K562 (cell line): ENCODE measurements around the gene HOXD13. TPM values are rescaled to one million over a fixed set of nuclear protein-coding genes. Genes with fewer than 3 reads are reported as not detected.

Experiments used
- ATF6 ChIP-seq: sonication (generic); formaldehyde crosslinking; IDR thresholded peaks from 2 replicates; pipeline ENCODE4 v1.4.0; 2020; ENCODE audit warnings: mild to moderate bottlenecking, missing genetic modification reagents
- BMI1 ChIP-seq: fragments of 150-350 bp; IDR thresholded peaks from 2 replicates; pipeline ENCODE4 v1.6.1; 2014; ENCODE audit warnings: low read length
- CBFB ChIP-seq: sonication (generic); formaldehyde crosslinking; IDR thresholded peaks from 2 replicates; pipeline ENCODE4 v1.4.0; 2020; ENCODE audit warnings: mild to moderate bottlenecking, missing genetic modification reagents
- CBX8 ChIP-seq: fragments of 200-600 bp; sonication (generic); IDR thresholded peaks from 2 replicates; pipeline ENCODE4 v1.6.1; 2012; ENCODE audit warnings: borderline replicate concordance, mixed run types, low read depth, mild to moderate bottlenecking, moderate library complexity, mixed read lengths, low read length, control low read depth, inconsistent platforms; ENCODE audit not compliant: poor library complexity, severe bottlenecking; ENCODE audit errors: extremely low read depth
- CREB1 ChIP-seq, 2 experiments: sonication (generic) in 1 of 2; formaldehyde crosslinking in 1 of 2; IDR thresholded peaks; 2 replicates each; pipeline versions ENCODE4 v1.6.1 to v1.8.0; 2012 to 2022; ENCODE audit warnings: inconsistent platforms in 1 of 2, mild to moderate bottlenecking in 1 of 2, missing genetic modification reagents in 1 of 2, moderate library complexity in 1 of 2
- CREB3 ChIP-seq: fragments of 450-650 bp; conservative IDR thresholded peaks from 2 replicates; pipeline ENCODE4 v1.6.1; 2016; ENCODE audit warnings: missing genetic modification characterization, low read depth, mild to moderate bottlenecking, missing compliant biosample characterization, moderate library complexity
- FOXK1 ChIP-seq: sonication (generic); formaldehyde crosslinking; IDR thresholded peaks from 2 replicates; pipeline ENCODE4 v1.8.0; 2022; ENCODE audit warnings: missing genetic modification reagents, mild to moderate bottlenecking, borderline replicate concordance
- MBD2 ChIP-seq: sonication (generic); IDR thresholded peaks from 2 replicates; pipeline ENCODE4 v1.6.1; 2016; ENCODE audit warnings: low read depth, borderline replicate concordance
- POU5F1 ChIP-seq: fragments of 150-350 bp; IDR thresholded peaks from 2 replicates; pipeline ENCODE4 v1.6.1; 2014; ENCODE audit warnings: borderline replicate concordance, low read length, low read depth, mild to moderate bottlenecking; ENCODE audit not compliant: partially characterized antibody
- RBM25 ChIP-seq: fragments of 200-400 bp; formaldehyde crosslinking; IDR thresholded peaks from 2 replicates; pipeline ENCODE4 v1.6.1; 2018; ENCODE audit warnings: low read length, low read depth, moderate library complexity; ENCODE audit not compliant: severe bottlenecking
- ZHX1 ChIP-seq: fragments of 150-350 bp; conservative IDR thresholded peaks from 2 replicates; pipeline ENCODE4 v1.6.1; 2014; ENCODE audit warnings: low read length
- ZNF609 ChIP-seq: sonication (generic); formaldehyde crosslinking; IDR thresholded peaks from 2 replicates; pipeline ENCODE4 v1.8.1; 2023; ENCODE audit warnings: missing genetic modification reagents, mild to moderate bottlenecking, borderline replicate concordance
- polyA plus RNA-seq, 8 experiments: library from polyadenylated mRNA; depleted of rRNA in 4 of 8; stranded (reverse) in 5 of 8; unstranded in 3 of 8; fragments of >200 nt; fragmentation: Nextera tagmentation in 2 of 8; fragmentation: Illumina TruSeq in 1 of 8; extraction: Ambion mirVana in 2 of 8; extraction: Trizol in 1 of 8; gene quantifications; 2 replicates each; pipeline versions ENCODE4 v1.2.1 to v1.2.3, GENCODE V29; 2011 to 2014; ENCODE audit warnings: inconsistent platforms in 1 of 8, missing spikeins in 1 of 8
- total RNA-seq, 7 experiments: library from RNA; depleted of rRNA in 6 of 7; stranded (reverse); fragments of >200 nt in 6 of 7; fragmentation: Illumina TruSeq in 2 of 7; extraction: Trizol in 2 of 7; gene quantifications; 2 replicates each; pipeline versions ENCODE4 v1.2.1 to v1.2.3, GENCODE V29; 2011 to 2021; ENCODE audit warnings: low replicate concordance in 1 of 7
- TF ChIP-seq, protein P1 (sequence below), 2 experiments: fragments of 450-650 bp in 1 of 2; sonication (generic) in 1 of 2; formaldehyde crosslinking; conservative IDR thresholded peaks; 2 replicates each; pipeline versions ENCODE4 v1.4.0 to v1.8.1; 2020 to 2022; ENCODE audit warnings: mild to moderate bottlenecking in 1 of 2, missing genetic modification reagents in 1 of 2

HOXD13 gene
- total and polyA plus RNA-seq, 9 of the 15 experiments (the other 6 are each of a cell fraction or from before 2014, with no cell fraction given) = 0.03 to 0.04 TPM; not detected in 7

DNA sequence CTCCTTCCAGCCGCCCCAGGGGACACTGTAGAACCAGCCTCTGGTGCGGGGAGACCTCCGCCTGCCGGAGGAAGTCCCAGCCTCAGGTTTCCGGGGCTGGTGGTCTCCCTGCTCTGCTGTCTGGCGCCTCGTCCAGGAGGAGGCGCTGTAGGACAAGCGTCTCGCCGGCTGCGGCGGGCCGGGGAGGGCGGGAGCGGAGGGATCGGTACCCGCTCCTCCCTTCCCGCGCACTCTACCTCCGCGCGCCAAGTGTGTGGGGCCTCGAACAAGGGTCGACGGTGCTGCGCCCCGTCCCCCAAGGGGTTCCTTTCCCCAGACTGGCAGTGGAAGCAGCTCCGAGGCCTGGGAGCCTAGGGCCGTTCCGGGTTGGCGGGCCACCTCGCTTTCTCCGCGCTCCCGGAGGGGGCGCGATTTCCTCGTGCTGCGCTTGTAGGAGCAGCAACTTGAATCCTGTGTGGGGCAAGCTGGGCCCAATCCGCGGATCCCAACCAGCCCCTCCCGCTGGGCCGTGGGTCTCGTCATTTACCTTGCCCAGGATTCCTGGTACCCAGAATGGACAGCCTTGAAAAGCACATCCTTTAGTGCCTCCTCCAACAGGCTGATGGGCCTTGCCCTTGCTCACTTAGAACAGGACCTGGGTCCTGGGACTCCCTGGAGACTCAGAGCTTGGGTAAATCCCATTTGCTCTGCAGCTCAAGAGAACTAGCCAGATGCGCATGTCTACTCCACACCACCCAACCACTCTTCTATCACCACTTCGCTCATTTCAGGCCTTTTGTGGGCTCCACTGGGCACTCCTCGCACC, 48.2 kb downstream of the HOXD13 start (continued):
- TF ChIP-seq BMI1 (peak; percentile 9; the same call in 1 of the 2 replicates), ZNF609 (no peak), CREB1 (IDR thresholded peaks at IDR 0.05) (no peak), CREB1 (CRISPR knock-in tag; IDR thresholded peaks at IDR 0.05) (no peak), POU5F1 (no peak), RBM25 (no peak), ATF6 (CRISPR knock-in tag) (peak; percentile 56; the same call in 1 of the 2 replicates), FOXK1 (no peak), CBFB (CRISPR knock-in tag) (0 out of 2 replicates have a peak, but pooled peaks have one; percentile 51), CBX8 (no peak), MBD2 (no peak), ZHX1 (0 out of 2 replicates have a peak, but pooled peaks have one; percentile 22), CREB3 (tag) (no peak)
- TF ChIP-seq, protein P1, sequence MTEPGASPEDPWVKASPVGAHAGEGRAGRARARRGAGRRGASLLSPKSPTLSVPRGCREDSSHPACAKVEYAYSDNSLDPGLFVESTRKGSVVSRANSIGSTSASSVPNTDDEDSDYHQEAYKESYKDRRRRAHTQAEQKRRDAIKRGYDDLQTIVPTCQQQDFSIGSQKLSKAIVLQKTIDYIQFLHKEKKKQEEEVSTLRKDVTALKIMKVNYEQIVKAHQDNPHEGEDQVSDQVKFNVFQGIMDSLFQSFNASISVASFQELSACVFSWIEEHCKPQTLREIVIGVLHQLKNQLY (CRISPR knock-in tag; conservative IDR thresholded peaks at IDR 0.05) = no peak
